Adrenal gland (tissue), 12 donors: ENCODE measurements around the gene PRPF6. TPM values are rescaled to one million over a fixed set of nuclear protein-coding genes. Genes with fewer than 3 reads are reported as not detected.

Source experiments
- DNase-seq, 7 donors: peaks; one replicate each; pipeline ENCODE4 v3.0.0-alpha.2; 2019 to 2020
- H3K27ac ChIP-seq, 5 donors: fragments of 200-600 bp; sonication (generic) in 4 of 5; 1 replicate in 3 of 5; 2 replicates in 2 of 5; pipeline versions ENCODE4 v1.5.1 to v1.8.0; 2016 to 2020; ENCODE audit warnings: mild to moderate bottlenecking in 1 of 5
- H3K27me3 ChIP-seq: fragments of 200-600 bp; 2 replicates; pipeline ENCODE4 v1.8.0; 2021
- H3K36me3 ChIP-seq, 2 donors: fragments of 200-600 bp; replicated peaks in 1 of 2; 1 replicate in 1 of 2; 2 replicates in 1 of 2; pipeline versions ENCODE4 v1.5.1 to v1.8.0; 2018 to 2022
- H3K4me1 ChIP-seq, 2 donors: fragments of 200-600 bp; replicated peaks in 1 of 2; 1 replicate in 1 of 2; 2 replicates in 1 of 2; pipeline versions ENCODE4 v1.5.1 to v1.8.0; 2018 to 2021
- H3K4me3 ChIP-seq, 4 donors: fragments of 200-600 bp; sonication (generic) in 3 of 4; one replicate each; pipeline ENCODE4 v1.5.1; 2016 to 2018
- H3K9me3 ChIP-seq, 3 donors: fragments of 200-600 bp; sonication (generic) in 1 of 3; replicated peaks in 1 of 3; 1 replicate in 2 of 3; 2 replicates in 1 of 3; pipeline versions ENCODE4 v1.5.1 to v1.8.0; 2016 to 2021
- CTCF ChIP-seq, 6 experiments: fragments of 450-650 bp in 4 of 6; fragments of 200-600 bp in 2 of 6; sonication (generic) in 1 of 6; IDR thresholded peaks; 1 replicate in 5 of 6; 2 replicates in 1 of 6; pipeline versions ENCODE4 v1.5.1 to v1.8.0; 2016 to 2021; ENCODE audit warnings: antibody characterized with exemption in 6 of 6, mild to moderate bottlenecking in 2 of 6, moderate library complexity in 1 of 6
- POLR2A ChIP-seq, 2 donors: fragments of 450-650 bp; IDR thresholded peaks; one replicate each; pipeline ENCODE4 v1.6.1; 2017; ENCODE audit warnings: antibody characterized with exemption in 2 of 2, mild to moderate bottlenecking in 2 of 2, moderate library complexity in 1 of 2
- WGBS, 4 donors: extraction: QIAGEN DNeasy Blood & Tissue Kit in 2 of 4; methylation state at CpG; one replicate each; pipeline versions ENCODE4 v1.1.5 to v1.1.7; 2013 to 2017; 5-methylcytosine and 5-hydroxymethylcytosine counted together
- intact Hi-C, 2 donors: fragments of 100-400 bp; cut with DNase I; formaldehyde crosslinking; loops; one replicate each; pipeline versions ENCODE4 v1.14.1 to v1.15.0; 2022 to 2023
- polyA plus RNA-seq, 3 donors: library from polyadenylated mRNA; stranded (reverse); fragments of 200-250 nt in 2 of 3; fragments of 350-450 nt in 1 of 3; fragmentation: Illumina TruSeq in 1 of 3; extraction: RNeasy Lipid Tissue Mini Kit (QIAGEN cat#74804) in 1 of 3; gene quantifications; one replicate each; pipeline ENCODE4 v1.2.3, GENCODE V29; 2013 to 2014
- total RNA-seq, 9 donors: library from RNA; depleted of rRNA in 4 of 9; stranded (reverse); fragments of >200 nt in 4 of 9; fragments of 120-200 nt in 1 of 9; fragmentation: NEBNext Ultra II Directional in 1 of 9; extraction: Animal tissue kit (Norgen Biotek cat#: 25700) in 1 of 9; gene quantifications; one replicate each; pipeline versions ENCODE4 v1.1.0 to v1.2.4, GENCODE V29; 2013 to 2023
- donor health status: healthy with polysubstance abuse.
- donor health status: Bipolar disorder and iron deficiency.
- donor health status: DM: yes; HTN: yes; CAD: no.
- donor health status: DM: no; HTN: no; CAD: no.
- donor health status: DM: no; HTN: no; CAD: no.
- donor health status: DM: yes; HTN: yes; CAD: no.

The PRPF6 gene
- total and polyA plus RNA-seq, 12 donors, result 48.3 to 73.9 (median 55.3) TPM

- TF ChIP-seq CTCF (IDR thresholded peaks at IDR 0.05), result peak in 5 of 6 experiments; percentile 15 to 47 (median 24)
- TF ChIP-seq POLR2A (IDR thresholded peaks at IDR 0.05), result peak in 1 of 2 donors; percentile 42
- Histone ChIP-seq H3K36me3 (peaks cover 0 to 38% of the 10 kb centered on the region in 2 donors), H3K4me3 (no peak overlapping the region), H3K9me3 (no peaks in the 10 kb centered on the region), H3K27me3 (no peaks in the 10 kb centered on the region), H3K27ac (peak overlapping the region in 4 of 5 donors; percentile 32 to 98 (median 93)), H3K4me1 (peaks cover 48 to 52% of the 10 kb centered on the region in 2 donors)
- WGBS, 4 donors, result 48 to 76% (median 52%) methylated on average over 12 to 15 of the region's 15 CpGs
- intact Hi-C loops, result no loop called here
- DNase-seq, result peak; percentile 69 to 91 (median 85)
These were observed 33.8 kb upstream of the PRPF6 start for GRCh38 chr20:63946986-63947637.

GRCh38 chr20:63947638-63948456 lies 33.1 kb upstream of the PRPF6 start:
- intact Hi-C loops, result no loop called here
- peaks cover 0 to 35% of the 10 kb centered on the region in 2 donors for H3K36me3 ChIP-seq
- TF ChIP-seq CTCF (IDR thresholded peaks at IDR 0.05), result peak in 1 of 6 experiments; percentile 5
- peak in 1 of 2 donors; percentile 5 for TF ChIP-seq POLR2A (IDR thresholded peaks at IDR 0.05)
- DNase-seq, result peak in 3 of 7 donors; percentile 48 to 83 (median 72)
- 16 to 27% (median 25%) methylated on average over 20 to 27 of the region's 27 CpGs for WGBS, 4 donors
- H3K27me3 ChIP-seq, result no peaks in the 10 kb centered on the region
- peaks cover 50 to 56% of the 10 kb centered on the region in 2 donors for H3K4me1 ChIP-seq
- H3K27ac ChIP-seq, result peak overlapping the region; percentile 32 to 98 (median 89)
- H3K9me3 ChIP-seq, result no peaks in the 10 kb centered on the region
- H3K4me3 ChIP-seq, result peak overlapping the region in 1 of 4 donors; percentile 14

- Histone ChIP-seq H3K27ac (peak overlapping the region; percentile 25 to 98 (median 89)), H3K36me3 (peaks cover 0 to 5% of the 10 kb centered on the region in 2 donors), H3K27me3 (no peaks in the 10 kb centered on the region), H3K4me1 (peaks cover 55 to 77% of the 10 kb centered on the region in 2 donors), H3K4me3 (no peak overlapping the region), H3K9me3 (no peaks in the 10 kb centered on the region)
- TF ChIP-seq CTCF (IDR thresholded peaks at IDR 0.05) (no peak), POLR2A (IDR thresholded peaks at IDR 0.05) (no peak)
- WGBS, 4 donors, result 50 to 82% (median 56%) methylated on average over 10 to 20 of the region's 20 CpGs; no CpG with 5 or more reads in 1 of the 4 donors
- intact Hi-C loops, result no loop called here
- peak in 5 of 7 donors; percentile 42 to 71 (median 64) for DNase-seq
These were observed 30.1 kb upstream of the PRPF6 start for GRCh38 chr20:63950701-63951397.
